ENCODE measurements around the gene CBX2.

CBX2 gene

GRCh38 chr17:79786930-79787643, 9.1 kb downstream of the CBX2 start:
- Mint-ChIP-seq H3K4me3 (no peak overlapping the region), H3K36me3 (no peaks in the 10 kb centered on the region), H3K9me3 (ENCODE audit: low read depth) (no peaks in the 10 kb centered on the region), H3K4me1 (ENCODE audit: low read depth) (peaks cover 16% of the 10 kb centered on the region), H3K27ac (no peak overlapping the region), H3K27me3 (peaks cover 33% of the 10 kb centered on the region)

DNA sequence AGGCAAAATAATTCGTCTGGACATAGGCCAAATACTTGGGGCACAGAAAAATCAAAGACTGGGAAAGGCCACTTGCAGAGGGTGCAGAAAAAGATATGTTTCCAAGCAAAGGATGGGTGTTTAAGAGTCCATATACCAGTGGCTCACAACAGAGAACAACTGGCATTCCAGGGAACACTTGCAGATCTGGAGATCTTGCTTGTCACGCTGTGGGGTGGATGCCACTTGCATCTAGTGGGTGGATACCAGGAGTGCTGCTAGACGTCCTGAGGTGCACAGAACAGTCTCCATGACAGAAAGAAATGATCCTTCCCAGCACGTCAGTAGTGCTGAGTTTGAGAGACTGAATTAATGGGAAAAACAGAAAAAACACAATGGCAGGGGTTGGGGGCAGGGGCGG, 10.5 kb downstream of the CBX2 start:
- peaks cover 31% of the 10 kb centered on the region for H3K27me3 Mint-ChIP-seq

DNA sequence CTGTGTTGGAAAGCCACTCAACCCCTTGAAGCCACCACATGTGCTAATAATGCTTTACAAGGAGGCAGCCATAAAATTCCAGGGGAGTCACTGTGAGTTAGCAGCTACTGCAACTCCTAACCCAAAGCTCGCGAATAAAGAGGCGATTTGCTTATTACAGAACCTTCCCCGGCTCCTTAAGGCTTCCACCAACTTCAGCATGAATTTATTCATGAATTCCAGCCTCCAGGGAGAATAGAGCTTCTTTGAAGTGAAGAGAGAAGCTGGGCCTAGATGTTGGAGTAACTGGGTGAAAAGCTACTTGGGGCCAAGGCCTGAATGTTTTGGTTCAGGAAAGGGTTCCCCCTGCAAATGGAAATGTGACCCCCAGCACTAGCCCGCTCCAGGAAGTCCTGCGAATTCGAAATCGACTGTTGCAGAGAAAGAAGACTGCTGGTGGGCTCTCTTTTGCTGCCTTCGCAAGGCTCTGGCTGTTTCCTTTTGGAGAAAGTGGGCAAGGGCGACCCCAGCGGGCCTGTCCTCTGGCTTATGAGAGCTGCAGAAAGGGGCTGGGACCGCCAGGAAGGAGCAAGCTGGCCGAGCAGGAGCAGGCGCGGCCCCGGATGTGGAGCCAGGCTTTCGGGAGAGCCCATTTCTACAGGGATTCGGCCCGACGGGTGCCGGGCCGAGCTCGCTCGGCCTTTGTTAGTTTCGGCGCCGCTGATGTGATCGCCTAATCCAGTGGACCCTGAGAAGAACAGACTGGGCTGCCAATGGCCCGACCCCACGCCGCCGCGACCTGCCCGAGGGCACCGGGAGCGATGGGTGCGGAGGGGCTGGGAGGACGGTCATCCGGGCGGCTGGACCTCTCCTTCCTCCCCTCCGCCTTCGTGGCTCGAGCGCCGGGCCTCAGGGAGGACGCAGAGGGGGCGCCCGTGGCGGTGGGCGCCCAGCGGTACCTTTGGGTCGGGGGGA, 11.3 kb downstream of the CBX2 start:
- peaks cover 14% of the 10 kb centered on the region for H3K4me1 Mint-ChIP-seq (ENCODE audit: low read depth)
- H3K9me3 Mint-ChIP-seq (ENCODE audit: low read depth): no peaks in the 10 kb centered on the region
- no peak overlapping the region for H3K27ac Mint-ChIP-seq
- no peak overlapping the region for H3K4me3 Mint-ChIP-seq
- H3K36me3 Mint-ChIP-seq: peaks cover 3% of the 10 kb centered on the region
- H3K27me3 Mint-ChIP-seq: peaks cover 33% of the 10 kb centered on the region

More for the DNA sequence above, 10.5 kb downstream of the CBX2 start:
- H3K4me3 Mint-ChIP-seq: peak overlapping the region; percentile 44
- peaks cover 14% of the 10 kb centered on the region for H3K4me1 Mint-ChIP-seq (ENCODE audit: low read depth)
- no peaks in the 10 kb centered on the region for H3K36me3 Mint-ChIP-seq
- no peaks in the 10 kb centered on the region for H3K9me3 Mint-ChIP-seq (ENCODE audit: low read depth)
- no peak overlapping the region for H3K27ac Mint-ChIP-seq

- no peaks in the 10 kb centered on the region for H3K9me3 Mint-ChIP-seq (ENCODE audit: low read depth)
Measured at GRCh38 chr17:79789943-79790804, 12.2 kb downstream of the CBX2 start.

GRCh38 chr17:79790805-79791734, 13.1 kb downstream of the CBX2 start:
- Mint-ChIP-seq H3K4me3 (peak overlapping the region; percentile 20), H3K36me3 (peaks cover 3% of the 10 kb centered on the region), H3K9me3 (ENCODE audit: low read depth) (no peaks in the 10 kb centered on the region), H3K4me1 (ENCODE audit: low read depth) (peaks cover 19% of the 10 kb centered on the region), H3K27me3 (peaks cover 30% of the 10 kb centered on the region), H3K27ac (no peak overlapping the region)

More at GRCh38 chr17:79789943-79790804, 12.2 kb downstream of the CBX2 start:
- H3K4me1 Mint-ChIP-seq (ENCODE audit: low read depth): peaks cover 14% of the 10 kb centered on the region
- no peak overlapping the region for H3K27ac Mint-ChIP-seq
- peaks cover 32% of the 10 kb centered on the region for H3K27me3 Mint-ChIP-seq
- H3K36me3 Mint-ChIP-seq: peaks cover 3% of the 10 kb centered on the region
- no peak overlapping the region for H3K4me3 Mint-ChIP-seq

DNA sequence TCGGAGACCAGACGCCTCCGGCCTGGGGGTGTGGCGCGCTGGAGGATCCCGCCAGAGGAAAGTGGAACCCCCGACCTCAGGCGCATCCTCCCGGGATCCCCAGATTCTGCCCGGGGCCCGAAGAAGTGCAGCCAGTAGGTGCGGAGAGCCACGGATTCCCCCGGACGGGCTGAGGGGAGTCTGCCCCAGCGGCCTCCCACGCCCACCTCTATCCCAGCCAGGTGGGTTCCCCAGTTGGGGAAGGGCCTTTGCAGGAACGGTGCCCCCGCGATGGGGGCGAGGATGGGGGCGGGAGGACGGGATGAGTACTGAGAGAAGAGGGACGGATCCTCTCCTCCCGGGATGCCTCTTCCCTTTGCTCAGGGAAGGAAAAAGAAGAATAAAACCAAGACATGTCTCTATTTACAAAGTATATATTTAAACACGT, 13.8 kb downstream of the CBX2 start:
- H3K4me1 Mint-ChIP-seq (ENCODE audit: low read depth): peaks cover 23% of the 10 kb centered on the region
- H3K27ac Mint-ChIP-seq: no peak overlapping the region
- no peaks in the 10 kb centered on the region for H3K9me3 Mint-ChIP-seq (ENCODE audit: low read depth)
- H3K36me3 Mint-ChIP-seq: peaks cover 3% of the 10 kb centered on the region
- H3K27me3 Mint-ChIP-seq: peaks cover 27% of the 10 kb centered on the region
- H3K4me3 Mint-ChIP-seq: no peak overlapping the region

DNA sequence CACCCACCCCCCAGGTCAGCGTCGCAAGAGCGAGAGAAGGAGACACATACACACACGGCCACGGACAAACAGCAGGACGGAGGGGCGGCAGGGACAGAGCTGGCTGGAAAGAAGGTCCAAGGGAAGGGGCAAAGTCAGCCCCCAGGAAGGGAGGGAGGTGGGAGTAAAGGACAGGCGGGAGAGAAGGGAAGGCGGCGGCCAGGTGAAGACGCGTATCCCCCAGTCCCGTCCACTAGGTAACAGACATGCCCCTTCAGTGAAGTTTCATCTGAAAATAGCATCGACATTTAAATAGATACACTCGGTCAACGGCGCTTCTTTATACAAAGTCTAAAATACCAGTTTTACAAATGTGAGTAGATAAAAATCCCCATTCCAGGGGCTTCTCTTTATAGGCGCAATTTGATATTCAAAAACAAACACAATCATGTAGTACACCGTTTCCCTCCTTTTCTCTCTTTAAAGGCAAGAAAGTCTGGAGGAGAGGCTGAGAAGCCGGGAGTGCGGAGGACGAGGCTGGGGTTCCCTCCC, 14.5 kb downstream of the CBX2 start:
- no peak overlapping the region for H3K27ac Mint-ChIP-seq
- peaks cover 22% of the 10 kb centered on the region for H3K27me3 Mint-ChIP-seq
- H3K4me1 Mint-ChIP-seq (ENCODE audit: low read depth): peaks cover 23% of the 10 kb centered on the region
- H3K36me3 Mint-ChIP-seq: peaks cover 3% of the 10 kb centered on the region
- no peaks in the 10 kb centered on the region for H3K9me3 Mint-ChIP-seq (ENCODE audit: low read depth)
- peak overlapping the region; percentile 37 for H3K4me3 Mint-ChIP-seq

GRCh38 chr17:79792984-79793923, 15.3 kb downstream of the CBX2 start:
- no peak overlapping the region for H3K27ac Mint-ChIP-seq
- H3K36me3 Mint-ChIP-seq: peaks cover 3% of the 10 kb centered on the region
- peaks cover 16% of the 10 kb centered on the region for H3K27me3 Mint-ChIP-seq
- peaks cover 23% of the 10 kb centered on the region for H3K4me1 Mint-ChIP-seq (ENCODE audit: low read depth)
- no peak overlapping the region for H3K4me3 Mint-ChIP-seq
- no peaks in the 10 kb centered on the region for H3K9me3 Mint-ChIP-seq (ENCODE audit: low read depth)

DNA sequence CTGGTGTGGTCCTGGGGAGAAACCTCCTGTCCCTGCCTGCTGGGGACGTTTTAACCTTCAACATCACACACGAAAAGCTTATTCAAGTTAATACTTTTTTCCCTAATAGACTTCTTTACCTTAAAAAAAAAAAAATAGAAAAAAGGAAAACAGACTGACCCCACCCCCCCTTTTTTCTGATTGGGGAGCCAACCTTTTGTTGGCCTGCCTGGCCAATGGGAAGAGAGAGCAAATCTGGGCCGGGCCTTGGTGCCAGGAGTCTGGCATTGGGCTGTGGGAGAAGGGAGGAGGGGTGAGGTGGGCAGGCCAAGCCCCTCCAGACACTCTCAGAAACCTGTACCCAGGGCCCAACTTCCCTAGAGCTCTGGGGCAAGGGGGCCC, 16.0 kb downstream of the CBX2 start:
- H3K4me3 Mint-ChIP-seq: no peak overlapping the region
- H3K4me1 Mint-ChIP-seq (ENCODE audit: low read depth): peaks cover 24% of the 10 kb centered on the region
- H3K36me3 Mint-ChIP-seq: peaks cover 3% of the 10 kb centered on the region
- H3K27ac Mint-ChIP-seq: no peak overlapping the region
- H3K9me3 Mint-ChIP-seq (ENCODE audit: low read depth): no peaks in the 10 kb centered on the region
- H3K27me3 Mint-ChIP-seq: peaks cover 14% of the 10 kb centered on the region

GRCh38 chr17:79794659-79795511, 16.9 kb downstream of the CBX2 start:
- Mint-ChIP-seq H3K4me3 (no peak overlapping the region), H3K27ac (no peak overlapping the region), H3K9me3 (ENCODE audit: low read depth) (no peaks in the 10 kb centered on the region), H3K27me3 (peaks cover 20% of the 10 kb centered on the region), H3K36me3 (peaks cover 3% of the 10 kb centered on the region), H3K4me1 (ENCODE audit: low read depth) (peaks cover 27% of the 10 kb centered on the region)

DNA sequence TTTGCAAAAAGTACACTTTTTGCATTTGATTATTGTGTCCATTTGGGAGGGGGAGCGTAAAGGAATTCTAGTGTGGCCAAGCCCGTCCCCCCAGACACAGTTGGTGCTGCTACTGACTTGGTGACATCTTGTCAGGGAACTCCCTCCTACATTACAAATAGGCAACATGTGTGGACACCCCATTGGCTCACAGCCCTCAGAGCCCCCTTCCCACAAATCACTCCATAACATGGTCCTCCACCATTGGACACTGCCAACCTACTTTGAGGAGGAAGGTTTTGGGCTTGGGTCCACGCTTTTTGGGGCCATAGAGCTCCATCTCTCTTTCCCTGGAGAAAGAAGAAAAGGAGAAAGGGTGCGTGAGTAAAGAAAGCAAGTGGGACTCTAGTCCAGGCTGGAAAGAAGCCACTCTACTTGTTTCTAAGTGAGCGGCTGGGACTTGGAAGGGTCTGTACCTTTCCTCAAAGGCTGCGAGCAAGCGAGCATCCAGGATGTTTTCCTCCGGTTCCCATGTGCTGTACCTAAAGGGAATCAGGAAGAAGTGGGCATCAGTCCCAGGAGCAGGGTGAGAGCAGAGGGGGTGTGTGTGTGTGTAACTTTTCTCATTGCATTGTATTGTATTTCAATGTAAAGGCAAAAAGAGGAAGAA, 18.0 kb downstream of the CBX2 start:
- no peak overlapping the region for H3K27ac Mint-ChIP-seq

DNA sequence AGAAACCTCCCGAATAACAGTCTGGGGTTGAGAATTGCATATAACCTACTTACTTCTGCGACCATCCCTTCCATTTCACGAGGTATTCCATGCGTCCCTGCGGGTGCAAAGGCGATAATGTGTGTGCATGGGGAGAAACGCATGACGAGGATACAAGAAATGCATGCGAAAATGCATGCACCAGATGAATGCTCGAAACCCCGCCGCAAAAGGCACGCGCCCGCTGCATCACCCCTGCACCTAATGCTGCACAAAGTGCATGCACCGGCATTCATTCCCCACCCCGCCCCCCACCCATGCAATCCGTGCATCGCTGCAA, 18.5 kb downstream of the CBX2 start:
- peaks cover 31% of the 10 kb centered on the region for H3K4me1 Mint-ChIP-seq (ENCODE audit: low read depth)
- no peaks in the 10 kb centered on the region for H3K9me3 Mint-ChIP-seq (ENCODE audit: low read depth)
- no peak overlapping the region for H3K27ac Mint-ChIP-seq
- H3K4me3 Mint-ChIP-seq: peak overlapping the region; percentile 81
- H3K36me3 Mint-ChIP-seq: peaks cover 3% of the 10 kb centered on the region
- H3K27me3 Mint-ChIP-seq: peaks cover 23% of the 10 kb centered on the region

More for the DNA sequence above, 18.0 kb downstream of the CBX2 start:
- no peaks in the 10 kb centered on the region for H3K9me3 Mint-ChIP-seq (ENCODE audit: low read depth)
- peak overlapping the region; percentile 81 for H3K4me3 Mint-ChIP-seq
- peaks cover 3% of the 10 kb centered on the region for H3K36me3 Mint-ChIP-seq
- H3K4me1 Mint-ChIP-seq (ENCODE audit: low read depth): peaks cover 33% of the 10 kb centered on the region
- peaks cover 23% of the 10 kb centered on the region for H3K27me3 Mint-ChIP-seq
